Endometrial microvascular endothelial cells (primary cell): ENCODE data around the gene LDB1. TPM values are rescaled to one million over a fixed set of nuclear protein-coding genes. Genes with fewer than 3 reads are reported as not detected.

Experiments used
- in situ Hi-C: cut with HindIII; loops from 2 replicates; pipeline ENCODE4 v1.10.0; 2017; ENCODE audit warnings: low sequenced_read_pairs, low pct_unique_long_range_greater_than_20kb; ENCODE audit errors: inconsistent ontology term
- total RNA-seq: library from RNA; depleted of rRNA; stranded (reverse); fragments of >200 nt; gene quantifications from one replicate; pipeline ENCODE4 v1.2.3, GENCODE V29; 2015; ENCODE audit errors: inconsistent ontology term

The LDB1 gene
- total RNA-seq, 1 donor from 2014 or later = 27.9 TPM

- in situ Hi-C loops = no loop called here
Observed at GRCh38 chr10:102115775-102116174, 4.4 kb downstream of the LDB1 start.

GRCh38 chr10:102114861-102115618, 5.1 kb downstream of the LDB1 start:
- in situ Hi-C loops = no loop called here

GRCh38 chr10:102113956-102114857, 6.0 kb downstream of the LDB1 start:
- in situ Hi-C loops = no loop called here

GRCh38 chr10:102113261-102113955, 6.8 kb downstream of the LDB1 start:
- in situ Hi-C loops = no loop called here

GRCh38 chr10:102112210-102112817, 7.9 kb downstream of the LDB1 start:
- in situ Hi-C loops = no loop called here

- in situ Hi-C loops = no loop called here
Observed at GRCh38 chr10:102111276-102111675, 8.9 kb downstream of the LDB1 start.

GRCh38 chr10:102109166-102110116, 10.7 kb downstream of the LDB1 start:
- in situ Hi-C loops = no loop called here

GRCh38 chr10:102106998-102107397, 13.2 kb downstream of the LDB1 start:
- in situ Hi-C loops = no loop called here

- in situ Hi-C loops = no loop called here
Observed at GRCh38 chr10:102102421-102102820, 17.7 kb downstream of the LDB1 start.

GRCh38 chr10:102101152-102101551, 19.0 kb downstream of the LDB1 start:
- in situ Hi-C loops = no loop called here

GRCh38 chr10:102096449-102096848, 23.7 kb downstream of the LDB1 start:
- in situ Hi-C loops = no loop called here

GRCh38 chr10:102090772-102091171, 29.4 kb downstream of the LDB1 start:
- in situ Hi-C loops = no loop called here

GRCh38 chr10:102086196-102086595, 34.0 kb downstream of the LDB1 start:
- in situ Hi-C loops = no loop called here

GRCh38 chr10:102085336-102085735, 34.8 kb downstream of the LDB1 start:
- in situ Hi-C loops = no loop called here

GRCh38 chr10:102083541-102083940, 36.6 kb downstream of the LDB1 start:
- in situ Hi-C loops = no loop called here

- in situ Hi-C loops = no loop called here
Observed at GRCh38 chr10:102072673-102073527, 47.3 kb downstream of the LDB1 start.

- in situ Hi-C loops = no loop called here
Observed at GRCh38 chr10:102069071-102069470, 51.1 kb downstream of the LDB1 start.
